ENCODE results near the gene CDH22. TPM values are rescaled to one million over a fixed set of nuclear protein-coding genes. Genes with fewer than 3 reads are reported as not detected.

CDH22 gene
- total RNA-seq, 1 experiment from 2014 or later: not detected

DNA sequence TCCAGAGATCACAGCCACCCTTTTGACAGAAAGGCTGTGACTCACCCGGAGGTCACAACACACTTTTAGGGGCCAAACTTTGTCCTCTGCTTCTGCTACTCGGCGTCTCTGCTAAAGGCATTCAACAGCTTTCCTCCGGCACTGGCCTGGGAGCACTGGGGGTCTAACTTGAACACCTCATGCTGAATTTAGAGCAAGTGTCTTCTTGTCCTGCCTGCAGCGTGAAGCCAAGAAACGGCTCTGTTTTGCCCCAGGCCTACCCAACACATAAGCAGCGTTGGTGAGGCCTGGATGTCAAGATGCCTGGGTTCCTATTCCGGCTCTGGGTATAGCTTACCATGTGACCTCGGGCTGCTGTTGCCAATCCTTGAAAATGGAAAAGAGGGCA is 2.3 kb downstream of the CDH22 start:
- ATAC-seq (no peak), DNase-seq (ENCODE audit: low read depth, low spot score) (no peak)
- ChIA-PET CTCF (interaction anchor here (0.7 kb wide), 2 partner anchors 16 to 172 kb away, joined by 3 read pairs; no protein-coding TSS in a partner anchor), POLR2A (no interaction called here)
- H3K4me3 ChIP-seq (ENCODE audit: low read depth in 2 of 2, low read length in 2 of 2): no peak overlapping the region
- H3K27me3 ChIP-seq (ENCODE audit: control insufficient read depth, insufficient read depth, low read length): peaks cover 23% of the 10 kb centered on the region
- no TSS peak for BruUV-seq (replicated peaks)
- TF ChIP-seq POLR2AphosphoS5 (IDR thresholded peaks at IDR 0.05; ENCODE audit: low read depth, low read length) (no peak), TCF7L2 (IDR thresholded peaks at IDR 0.05; ENCODE audit: low read depth, low read length) (no peak), SIN3A (IDR thresholded peaks at IDR 0.05; ENCODE audit: borderline replicate concordance, insufficient read depth, low read depth, low read length) (no peak)
- TF ChIP-seq, protein P1, sequence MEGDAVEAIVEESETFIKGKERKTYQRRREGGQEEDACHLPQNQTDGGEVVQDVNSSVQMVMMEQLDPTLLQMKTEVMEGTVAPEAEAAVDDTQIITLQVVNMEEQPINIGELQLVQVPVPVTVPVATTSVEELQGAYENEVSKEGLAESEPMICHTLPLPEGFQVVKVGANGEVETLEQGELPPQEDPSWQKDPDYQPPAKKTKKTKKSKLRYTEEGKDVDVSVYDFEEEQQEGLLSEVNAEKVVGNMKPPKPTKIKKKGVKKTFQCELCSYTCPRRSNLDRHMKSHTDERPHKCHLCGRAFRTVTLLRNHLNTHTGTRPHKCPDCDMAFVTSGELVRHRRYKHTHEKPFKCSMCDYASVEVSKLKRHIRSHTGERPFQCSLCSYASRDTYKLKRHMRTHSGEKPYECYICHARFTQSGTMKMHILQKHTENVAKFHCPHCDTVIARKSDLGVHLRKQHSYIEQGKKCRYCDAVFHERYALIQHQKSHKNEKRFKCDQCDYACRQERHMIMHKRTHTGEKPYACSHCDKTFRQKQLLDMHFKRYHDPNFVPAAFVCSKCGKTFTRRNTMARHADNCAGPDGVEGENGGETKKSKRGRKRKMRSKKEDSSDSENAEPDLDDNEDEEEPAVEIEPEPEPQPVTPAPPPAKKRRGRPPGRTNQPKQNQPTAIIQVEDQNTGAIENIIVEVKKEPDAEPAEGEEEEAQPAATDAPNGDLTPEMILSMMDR (IDR thresholded peaks at IDR 0.05): no peak
- TF ChIP-seq, protein P2, sequence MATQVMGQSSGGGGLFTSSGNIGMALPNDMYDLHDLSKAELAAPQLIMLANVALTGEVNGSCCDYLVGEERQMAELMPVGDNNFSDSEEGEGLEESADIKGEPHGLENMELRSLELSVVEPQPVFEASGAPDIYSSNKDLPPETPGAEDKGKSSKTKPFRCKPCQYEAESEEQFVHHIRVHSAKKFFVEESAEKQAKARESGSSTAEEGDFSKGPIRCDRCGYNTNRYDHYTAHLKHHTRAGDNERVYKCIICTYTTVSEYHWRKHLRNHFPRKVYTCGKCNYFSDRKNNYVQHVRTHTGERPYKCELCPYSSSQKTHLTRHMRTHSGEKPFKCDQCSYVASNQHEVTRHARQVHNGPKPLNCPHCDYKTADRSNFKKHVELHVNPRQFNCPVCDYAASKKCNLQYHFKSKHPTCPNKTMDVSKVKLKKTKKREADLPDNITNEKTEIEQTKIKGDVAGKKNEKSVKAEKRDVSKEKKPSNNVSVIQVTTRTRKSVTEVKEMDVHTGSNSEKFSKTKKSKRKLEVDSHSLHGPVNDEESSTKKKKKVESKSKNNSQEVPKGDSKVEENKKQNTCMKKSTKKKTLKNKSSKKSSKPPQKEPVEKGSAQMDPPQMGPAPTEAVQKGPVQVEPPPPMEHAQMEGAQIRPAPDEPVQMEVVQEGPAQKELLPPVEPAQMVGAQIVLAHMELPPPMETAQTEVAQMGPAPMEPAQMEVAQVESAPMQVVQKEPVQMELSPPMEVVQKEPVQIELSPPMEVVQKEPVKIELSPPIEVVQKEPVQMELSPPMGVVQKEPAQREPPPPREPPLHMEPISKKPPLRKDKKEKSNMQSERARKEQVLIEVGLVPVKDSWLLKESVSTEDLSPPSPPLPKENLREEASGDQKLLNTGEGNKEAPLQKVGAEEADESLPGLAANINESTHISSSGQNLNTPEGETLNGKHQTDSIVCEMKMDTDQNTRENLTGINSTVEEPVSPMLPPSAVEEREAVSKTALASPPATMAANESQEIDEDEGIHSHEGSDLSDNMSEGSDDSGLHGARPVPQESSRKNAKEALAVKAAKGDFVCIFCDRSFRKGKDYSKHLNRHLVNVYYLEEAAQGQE (IDR thresholded peaks at IDR 0.05; ENCODE audit: insufficient read depth in 1 of 2, low read depth in 2 of 2, low read length in 1 of 2): no peak
- no peaks in the 10 kb centered on the region; the same call in 1 of the 2 replicates for H3K36me3 ChIP-seq (ENCODE audit: control insufficient read depth, insufficient read depth, low read length)
- no peak overlapping the region for H3K27ac ChIP-seq (ENCODE audit: low read length)
- in situ Hi-C loops (cut with HindIII; ENCODE audit: low pct_unique_long_range_greater_than_20kb, low sequenced_read_pairs) (no loop called here), intact Hi-C loops (cut with micrococcal nuclease; ENCODE audit: unreplicated experiment) (no loop called here)
- no peaks in the 10 kb centered on the region for H3K9me3 ChIP-seq (ENCODE audit: control insufficient read depth, insufficient read depth, low read depth, low read length)
- peaks cover 3% of the 10 kb centered on the region; the same call in 1 of the 2 replicates for H3K4me1 ChIP-seq (ENCODE audit: control insufficient read depth, insufficient read depth, low read length)

DNA sequence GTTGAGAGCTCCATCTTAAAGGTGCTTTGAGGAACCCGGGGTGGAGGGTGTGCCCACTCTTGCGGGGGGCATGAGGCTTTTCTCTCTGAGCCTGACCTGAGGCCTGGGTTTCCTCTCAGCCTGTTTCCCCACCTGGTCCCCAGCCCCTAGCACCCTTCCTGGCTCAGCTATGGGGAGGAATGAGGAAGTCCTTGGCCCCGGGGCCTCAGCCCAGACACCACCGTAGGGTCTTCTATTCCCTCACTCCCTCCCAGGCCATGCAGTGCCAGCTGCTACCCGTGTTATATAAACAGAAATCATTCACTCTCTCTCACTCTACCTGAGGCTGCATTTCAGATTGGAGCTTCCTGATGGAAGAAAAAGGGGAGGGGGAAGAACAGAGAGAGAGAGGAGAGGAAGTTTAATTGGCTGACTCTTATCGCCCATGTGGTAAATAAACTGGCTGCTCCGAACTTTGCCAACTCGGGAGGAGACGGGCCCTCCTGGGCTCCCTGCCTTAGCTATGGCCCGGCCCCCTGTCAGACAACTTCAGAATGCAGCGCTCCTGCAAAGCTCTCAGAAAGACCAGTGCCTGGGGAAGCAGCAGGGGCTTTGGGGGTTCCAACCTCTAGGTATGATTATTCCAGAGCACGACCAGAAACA is 2.8 kb downstream of the CDH22 start:
- POLR2A ChIA-PET: no interaction called here
- CTCF ChIA-PET: interaction anchor here (0.7 kb wide), 2 partner anchors 17 to 171 kb away, joined by 3 read pairs; no protein-coding TSS in a partner anchor
- Histone ChIP-seq H3K27ac (ENCODE audit: low read length) (no peak overlapping the region), H3K4me1 (ENCODE audit: control insufficient read depth, insufficient read depth, low read length) (peaks cover 3% of the 10 kb centered on the region; the same call in 1 of the 2 replicates), H3K4me3 (ENCODE audit: low read depth in 2 of 2, low read length in 2 of 2) (no peak overlapping the region), H3K27me3 (ENCODE audit: control insufficient read depth, insufficient read depth, low read length) (peaks cover 20% of the 10 kb centered on the region), H3K36me3 (ENCODE audit: control insufficient read depth, insufficient read depth, low read length) (no peaks in the 10 kb centered on the region; the same call in 1 of the 2 replicates), H3K9me3 (ENCODE audit: control insufficient read depth, insufficient read depth, low read depth, low read length) (no peaks in the 10 kb centered on the region)
- in situ Hi-C loops (cut with HindIII; ENCODE audit: low pct_unique_long_range_greater_than_20kb, low sequenced_read_pairs): no loop called here
- DNase-seq (ENCODE audit: low read depth, low spot score) (no peak), ATAC-seq (no peak)
- TF ChIP-seq SIN3A (IDR thresholded peaks at IDR 0.05; ENCODE audit: borderline replicate concordance, insufficient read depth, low read depth, low read length) (no peak), TCF7L2 (IDR thresholded peaks at IDR 0.05; ENCODE audit: low read depth, low read length) (no peak), POLR2AphosphoS5 (IDR thresholded peaks at IDR 0.05; ENCODE audit: low read depth, low read length) (no peak)
- TF ChIP-seq, protein P2 (IDR thresholded peaks at IDR 0.05; ENCODE audit: insufficient read depth in 1 of 2, low read depth in 2 of 2, low read length in 1 of 2): no peak
- TF ChIP-seq, protein P1 (IDR thresholded peaks at IDR 0.05): no peak
- intact Hi-C loops (cut with micrococcal nuclease; ENCODE audit: unreplicated experiment): no loop called here
- no TSS peak for BruUV-seq (replicated peaks)
